CD4-positive, alpha-beta T cell treated with Interleukin-17A for 4 hours (primary cell): ENCODE data around the gene PKD1.

ENCODE experiments used
- DNase-seq: peaks from one replicate; pipeline ENCODE4 v3.0.0-alpha.2; 2020; ENCODE audit warnings: mixed read lengths

PKD1 gene

DNA sequence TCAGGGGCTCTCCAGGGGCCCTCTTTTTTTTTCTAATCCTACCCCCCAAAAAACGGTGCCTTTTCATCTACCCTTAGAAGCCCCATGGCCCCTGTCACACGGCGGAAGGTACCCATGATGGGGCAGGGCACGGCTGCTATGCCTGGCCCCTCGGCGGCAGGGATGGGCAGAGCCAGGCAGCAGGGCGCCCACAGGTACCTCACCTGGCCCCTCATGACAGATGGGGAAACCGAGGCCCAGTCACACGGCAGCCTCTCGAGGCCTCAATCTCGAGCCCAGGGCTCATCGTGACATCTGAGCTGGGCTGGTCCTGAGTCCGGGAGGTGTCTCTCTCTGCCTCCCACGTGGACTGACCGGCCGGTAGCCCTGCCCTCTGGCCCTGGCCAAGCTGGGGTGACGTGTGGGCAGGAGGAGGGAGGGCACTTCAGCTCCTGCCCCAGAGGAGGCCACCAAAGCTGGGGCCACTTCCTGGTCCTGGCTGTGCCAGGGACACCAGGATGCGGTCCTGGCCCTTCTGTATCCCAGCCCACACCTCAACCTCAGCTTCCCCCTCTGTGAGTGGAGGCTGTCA, 31.5 kb upstream of the PKD1 start:
- DNase-seq: no peak

DNA sequence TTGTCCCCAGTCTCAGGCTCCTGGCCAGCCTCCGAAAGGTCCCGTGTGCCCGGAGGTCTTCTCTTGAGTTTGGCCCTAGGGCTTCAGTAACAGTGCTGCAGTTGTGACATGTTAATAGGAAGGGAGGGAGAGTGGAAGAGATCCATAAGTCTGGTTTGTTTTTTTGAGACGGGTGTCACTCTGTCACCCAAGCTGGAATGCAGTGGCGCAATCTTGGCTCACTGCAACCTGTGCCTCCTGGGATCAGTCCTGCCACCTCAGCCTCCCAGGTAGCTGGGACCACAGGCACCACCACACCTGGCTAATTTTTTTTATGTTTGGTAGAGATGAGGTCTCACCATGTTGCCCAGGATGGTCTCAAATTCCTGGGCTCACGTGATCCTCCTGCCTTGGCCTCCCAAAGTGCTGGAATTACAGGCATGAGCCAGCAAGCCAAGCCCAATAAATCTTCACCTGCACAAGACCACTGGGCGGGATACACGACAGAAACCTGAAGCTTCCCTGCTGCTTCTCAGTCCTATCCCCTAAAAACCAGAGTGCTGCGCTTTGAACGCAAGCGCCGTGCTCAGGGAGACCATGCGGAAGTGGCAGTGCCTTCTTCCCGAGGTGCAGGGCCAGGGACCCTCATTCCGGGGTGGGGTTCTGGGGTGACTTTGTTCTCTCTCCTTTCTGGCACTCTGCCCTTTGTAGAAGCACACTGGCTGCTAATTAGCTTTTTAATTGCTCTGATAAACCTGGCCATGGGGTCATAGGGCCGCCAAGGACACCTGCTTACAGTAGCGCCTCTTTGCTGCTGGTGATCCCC, 30.8 kb upstream of the PKD1 start:
- no peak for DNase-seq

DNA sequence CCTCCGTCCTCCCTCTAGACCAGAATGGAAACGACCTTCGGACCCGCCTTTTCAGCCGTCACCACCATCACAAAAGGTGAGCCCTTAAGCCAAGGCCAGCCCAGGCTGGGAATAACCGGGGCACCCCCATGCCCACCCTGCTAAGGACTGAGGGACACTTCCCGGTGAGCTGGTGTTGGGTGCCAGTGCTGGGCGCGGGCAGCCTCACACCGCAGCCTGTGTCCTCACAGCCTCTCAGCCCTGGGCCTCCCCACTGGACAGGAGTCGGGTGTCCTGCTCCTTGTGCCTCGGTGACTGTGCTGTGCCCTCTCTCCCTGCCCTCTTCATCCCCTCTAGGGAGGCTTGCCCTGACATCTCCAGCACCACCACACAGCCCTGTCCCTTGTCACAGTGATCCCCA, 30.2 kb upstream of the PKD1 start:
- DNase-seq: no peak

DNA sequence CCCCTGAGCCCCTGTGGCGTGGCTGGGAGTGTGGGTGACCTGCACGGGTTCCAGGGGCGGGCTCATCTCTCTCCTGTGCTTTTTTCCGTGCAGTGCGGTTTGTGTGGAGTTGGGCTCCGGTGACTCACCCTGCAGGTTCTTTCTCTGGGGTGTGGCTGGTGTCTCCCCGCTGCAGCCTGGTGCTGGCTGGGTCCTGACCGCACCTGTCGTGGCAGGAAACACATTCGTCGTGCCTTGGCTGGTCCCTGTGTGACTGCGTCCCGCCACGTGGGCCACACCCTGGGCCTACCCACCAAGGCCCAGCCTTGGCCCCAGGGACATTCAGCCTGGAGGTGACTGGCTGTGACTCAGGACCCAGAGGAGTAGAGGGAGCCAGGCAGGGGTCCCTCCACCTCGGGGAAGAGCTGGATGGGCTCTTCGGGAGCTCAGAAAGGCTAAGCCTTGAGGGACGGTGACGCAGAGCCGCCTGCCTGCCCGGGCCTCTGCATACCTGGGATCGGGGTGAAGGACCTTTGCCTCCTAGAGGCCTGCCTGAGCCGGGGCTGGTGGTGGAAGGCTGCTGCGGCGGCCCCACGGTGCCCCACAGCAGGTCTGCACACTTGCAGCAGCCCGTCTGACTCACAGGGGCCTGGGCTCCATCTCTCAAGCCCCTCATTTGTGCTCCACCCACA, 27.6 kb upstream of the PKD1 start:
- peak; percentile 19 for DNase-seq

DNA sequence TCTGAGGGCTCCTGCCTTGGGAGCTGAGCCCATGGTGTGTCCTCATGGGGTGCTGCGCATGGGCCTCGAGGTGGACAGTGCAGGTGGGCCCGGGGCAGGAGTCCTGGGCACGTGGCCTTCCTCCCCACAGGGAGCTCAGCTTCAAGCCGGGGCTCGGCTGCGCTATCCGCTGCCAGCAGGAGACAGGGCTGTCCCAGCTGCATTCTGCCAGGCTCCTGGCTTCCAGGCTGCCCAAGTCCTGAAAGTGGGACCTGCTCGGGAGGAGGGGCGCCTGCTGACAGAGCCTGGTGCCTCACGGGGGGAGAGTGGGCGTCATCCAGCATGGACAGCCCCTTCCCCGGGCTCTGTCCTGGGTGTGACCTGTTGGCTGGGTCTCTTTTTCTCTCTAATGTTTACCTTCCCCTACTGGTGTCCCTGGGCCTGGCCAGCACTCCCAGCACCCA, 27.0 kb upstream of the PKD1 start:
- DNase-seq: no peak

DNA sequence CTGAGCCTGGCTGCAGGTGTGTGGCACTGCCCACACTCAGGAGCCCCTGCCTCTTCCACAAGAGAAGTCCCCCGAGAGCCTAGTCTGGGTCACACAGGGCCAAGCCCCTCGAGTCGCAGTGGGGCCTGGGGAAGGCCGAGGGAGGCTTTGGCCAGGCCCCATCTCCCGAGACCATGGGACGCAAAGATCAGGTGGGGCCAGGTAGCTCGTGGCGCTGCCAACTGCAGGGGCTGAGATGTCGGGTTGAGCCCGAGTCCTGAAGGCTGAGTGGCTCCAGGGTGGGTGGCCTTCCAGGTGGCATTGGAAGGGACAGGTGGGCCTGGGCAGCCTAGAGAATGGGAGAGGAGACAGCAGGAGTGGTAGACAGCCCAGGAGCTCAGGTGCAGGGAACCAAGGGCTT, 26.2 kb upstream of the PKD1 start:
- DNase-seq: no peak

DNA sequence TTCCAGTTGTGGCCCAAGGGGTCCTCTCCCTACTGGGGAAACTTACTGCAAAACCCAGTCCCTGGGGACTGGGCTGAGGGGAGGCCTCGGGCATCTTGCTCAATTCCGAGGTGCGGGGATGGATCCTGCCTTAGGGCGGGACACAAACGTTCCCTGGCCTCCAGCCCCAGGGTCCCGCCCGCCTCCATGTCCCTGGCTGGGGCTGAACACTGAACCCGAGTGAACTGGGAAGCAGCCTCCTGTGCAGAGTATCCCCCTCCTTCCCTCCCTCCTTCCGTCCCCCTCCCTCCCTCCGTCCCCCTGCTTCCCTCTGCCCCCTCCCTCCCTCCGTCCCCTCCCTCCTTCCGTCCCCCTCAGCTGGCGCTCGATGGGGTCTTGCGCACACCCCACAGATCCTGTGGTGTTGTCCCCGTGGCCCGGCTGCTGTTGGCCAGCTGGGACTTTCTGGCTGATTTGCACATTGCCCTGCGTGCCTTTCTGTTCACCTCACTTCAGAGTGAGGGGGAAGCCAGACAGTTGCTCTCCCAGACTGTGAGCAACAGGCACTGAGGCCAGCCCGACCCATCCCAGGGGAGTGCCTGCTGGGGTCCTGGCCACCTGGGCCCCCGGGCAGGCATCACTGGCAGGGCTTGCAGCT, 25.3 kb upstream of the PKD1 start:
- DNase-seq: no peak

DNA sequence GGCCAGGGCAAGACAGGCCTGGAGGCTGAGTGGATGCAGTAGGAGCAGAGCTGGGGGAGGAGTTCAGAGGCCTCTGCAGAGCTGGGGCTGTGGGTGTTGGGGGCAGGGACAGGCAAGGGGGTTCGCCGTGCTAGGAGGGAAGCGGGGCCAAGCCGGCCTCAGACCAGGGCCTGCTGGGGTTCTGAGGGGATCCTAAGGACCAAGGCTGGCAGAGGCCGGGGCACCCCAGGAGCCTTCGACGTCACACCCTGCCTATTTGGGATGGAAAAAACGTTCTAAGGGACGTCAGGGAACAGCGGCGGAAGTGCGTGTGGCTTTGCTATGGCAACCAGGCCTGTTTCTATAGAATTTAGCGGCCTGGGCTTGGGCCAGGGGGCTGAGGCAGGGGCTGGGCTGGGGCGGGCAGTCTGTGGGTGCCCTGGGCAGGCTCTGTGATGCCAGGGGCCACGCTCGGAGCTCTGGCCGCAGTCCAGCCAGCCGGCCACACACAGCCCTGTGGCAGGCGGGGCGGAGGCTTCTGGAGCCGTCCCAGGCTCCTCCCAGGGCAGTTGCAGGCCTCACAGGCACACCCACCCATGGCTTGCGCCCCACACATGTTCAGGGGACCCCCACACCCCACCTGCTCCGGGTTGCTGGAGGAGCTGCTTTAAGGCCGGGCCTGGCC, 23.6 kb upstream of the PKD1 start:
- no peak for DNase-seq

DNA sequence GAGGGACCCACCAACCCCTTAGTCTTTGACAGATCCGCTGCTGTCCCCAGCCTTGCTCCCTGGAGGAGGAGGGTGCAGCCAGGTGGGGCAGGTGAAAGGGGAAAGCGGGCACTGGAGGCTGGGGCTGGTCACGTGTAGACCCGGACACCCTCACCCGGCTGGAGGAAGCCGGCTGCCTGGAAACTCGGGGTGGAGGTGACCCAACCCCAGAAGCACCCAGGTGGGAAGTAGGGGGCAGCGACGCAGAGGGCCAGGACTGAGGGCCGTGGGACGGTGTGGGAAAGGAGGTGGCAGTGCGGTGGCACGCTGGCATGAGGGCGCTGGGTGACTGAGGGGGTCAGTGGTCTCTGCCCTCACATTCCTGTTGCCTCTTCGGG, 22.6 kb upstream of the PKD1 start:
- no peak for DNase-seq

DNA sequence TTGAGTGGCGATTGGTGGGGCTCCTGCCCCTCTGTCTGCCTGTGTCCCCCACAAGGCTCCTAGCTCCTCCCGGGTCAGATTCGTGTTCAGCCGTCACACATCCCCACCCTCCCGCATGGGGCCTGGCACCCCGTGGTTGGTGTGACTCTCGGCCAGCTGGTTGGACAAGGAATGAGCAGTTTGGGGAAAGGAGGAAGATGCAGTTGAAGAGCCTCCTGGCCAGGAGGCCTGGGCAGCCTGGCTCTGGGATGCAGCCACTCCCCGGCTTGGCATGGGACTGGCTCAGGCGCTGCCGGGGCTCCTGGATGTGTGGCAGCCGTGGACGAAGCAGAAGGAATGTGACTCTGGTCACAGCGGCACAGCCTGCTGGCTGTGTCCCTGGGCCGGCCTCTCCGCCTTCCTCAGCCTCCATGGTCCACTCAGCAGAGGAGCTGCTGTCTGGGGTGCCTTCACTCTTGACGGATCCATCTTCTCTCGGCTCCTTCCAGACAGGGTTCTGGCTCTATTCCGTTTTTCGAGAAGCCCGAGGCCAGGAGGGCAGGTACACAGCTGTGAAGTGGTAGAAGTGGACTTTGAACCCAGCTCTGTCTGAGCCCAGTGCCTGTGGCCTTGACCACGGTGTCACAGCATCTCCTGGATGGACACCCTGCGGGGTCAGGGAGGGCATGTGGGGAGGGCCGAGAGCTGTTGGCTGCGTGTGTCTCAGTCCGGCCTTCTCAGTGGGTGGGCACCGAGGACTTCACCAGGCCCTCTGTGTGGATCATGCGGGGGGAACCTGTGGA, 22.0 kb upstream of the PKD1 start:
- no peak for DNase-seq

DNA sequence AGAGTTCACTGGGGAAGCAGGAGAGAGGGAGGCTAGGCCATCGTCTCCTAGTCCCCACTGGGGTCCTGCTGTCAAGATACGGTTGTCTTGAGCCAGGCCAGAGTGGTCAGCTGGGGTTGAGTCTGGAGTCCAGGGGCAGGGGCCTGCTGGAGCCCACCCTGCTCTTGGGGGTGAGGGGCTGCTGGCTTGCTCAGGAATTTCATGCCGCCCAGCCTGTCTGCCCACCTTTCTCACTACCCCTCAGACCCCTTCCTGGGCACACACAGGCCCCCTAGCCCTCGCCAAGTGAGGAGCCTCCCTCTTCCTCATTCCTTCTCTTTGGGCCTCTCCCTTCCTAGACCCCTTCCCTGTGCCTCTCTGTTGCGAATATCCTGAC, 21.1 kb upstream of the PKD1 start:
- no peak for DNase-seq

DNA sequence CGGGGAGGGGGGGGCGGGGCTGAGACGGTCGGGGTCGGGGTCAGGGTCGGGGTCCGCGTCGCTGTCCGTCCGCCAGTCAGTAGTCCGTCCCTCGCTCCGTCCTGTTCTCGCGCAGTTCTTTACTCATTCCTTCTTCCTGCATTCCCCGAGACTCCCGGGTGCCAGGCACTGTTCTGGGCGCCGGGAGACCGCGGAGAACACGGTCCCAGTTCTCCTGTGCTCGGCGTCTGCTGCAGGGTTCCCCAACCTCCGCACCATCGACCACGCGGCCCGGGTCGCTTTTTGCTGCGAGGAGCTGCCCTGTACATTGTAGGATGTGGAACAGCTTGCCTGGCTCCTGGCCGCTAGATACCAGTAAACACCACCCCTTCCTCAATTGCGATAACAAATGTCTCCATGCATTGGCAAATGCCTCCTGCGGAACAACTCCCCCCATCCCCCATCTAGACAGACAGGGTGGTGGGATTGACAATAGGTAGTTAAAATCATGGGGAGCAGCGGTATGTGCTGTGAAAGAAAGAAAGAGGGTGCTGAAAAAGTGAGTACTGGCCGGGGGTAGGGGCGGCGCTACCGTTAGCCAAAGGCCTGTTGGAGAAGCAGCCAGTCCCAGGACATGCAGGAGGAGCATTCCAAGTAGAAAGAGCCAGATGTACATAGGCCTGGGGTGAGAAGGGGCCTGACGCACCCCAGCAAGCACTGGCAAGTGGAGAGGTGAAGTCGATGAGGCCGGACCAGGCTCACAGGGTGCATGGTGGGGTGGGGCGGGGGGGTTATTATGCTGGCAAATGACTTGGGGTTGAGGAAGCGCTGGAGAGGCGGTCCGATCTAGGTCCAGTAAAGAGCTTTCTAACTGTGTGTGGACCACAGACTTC, 20.5 kb upstream of the PKD1 start:
- DNase-seq: peak; percentile 22

DNA sequence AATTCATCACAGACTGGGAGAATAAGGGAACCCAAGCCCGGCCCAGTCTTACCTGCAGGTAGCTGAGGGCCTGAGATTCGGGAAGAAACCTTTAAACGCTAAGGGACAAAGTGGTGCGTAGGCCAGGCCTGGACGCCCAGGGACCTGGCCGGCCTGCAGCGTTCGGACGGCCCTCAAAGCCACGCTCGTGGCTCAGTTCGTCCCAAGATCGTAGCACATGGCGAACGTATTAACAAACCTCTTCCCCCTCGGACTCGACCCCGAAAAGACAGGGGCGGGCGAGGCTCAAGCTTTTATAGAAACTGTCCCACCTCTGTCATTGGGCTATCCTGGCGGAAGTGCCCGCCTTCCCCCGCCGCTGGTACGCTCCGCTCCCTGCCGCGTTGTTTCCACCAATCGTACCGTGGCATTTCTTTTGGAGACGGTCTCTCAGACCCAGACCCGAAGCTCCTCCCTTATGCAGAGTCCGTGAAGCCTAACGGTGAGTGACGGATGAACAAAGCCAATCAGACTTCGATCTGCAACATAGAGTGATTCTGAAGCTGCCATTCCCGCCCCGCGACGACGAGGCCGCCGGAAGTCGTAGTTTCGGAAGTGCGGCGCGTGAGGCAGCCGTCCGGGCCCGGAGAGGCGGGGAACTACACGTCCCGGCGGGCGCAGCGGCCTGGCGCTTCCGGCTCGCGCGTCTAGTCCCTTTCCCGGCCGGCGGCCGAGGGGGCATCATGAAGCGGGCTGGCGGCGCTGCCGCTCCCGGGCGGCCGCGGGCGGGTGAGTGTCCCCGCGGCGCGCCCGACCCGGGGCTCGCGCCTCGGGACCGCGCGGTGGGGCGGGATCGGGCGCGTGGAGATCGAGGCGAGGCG, 19.6 kb upstream of the PKD1 start, which contains the start of gene TRAF7:
Gene TRAF7, plus strand, starts transcription at position 692 of the 860 bp plus-strand sequence. CDS start 8,139 bp downstream, outside the sequence.
- peak; percentile 97 for DNase-seq

DNA sequence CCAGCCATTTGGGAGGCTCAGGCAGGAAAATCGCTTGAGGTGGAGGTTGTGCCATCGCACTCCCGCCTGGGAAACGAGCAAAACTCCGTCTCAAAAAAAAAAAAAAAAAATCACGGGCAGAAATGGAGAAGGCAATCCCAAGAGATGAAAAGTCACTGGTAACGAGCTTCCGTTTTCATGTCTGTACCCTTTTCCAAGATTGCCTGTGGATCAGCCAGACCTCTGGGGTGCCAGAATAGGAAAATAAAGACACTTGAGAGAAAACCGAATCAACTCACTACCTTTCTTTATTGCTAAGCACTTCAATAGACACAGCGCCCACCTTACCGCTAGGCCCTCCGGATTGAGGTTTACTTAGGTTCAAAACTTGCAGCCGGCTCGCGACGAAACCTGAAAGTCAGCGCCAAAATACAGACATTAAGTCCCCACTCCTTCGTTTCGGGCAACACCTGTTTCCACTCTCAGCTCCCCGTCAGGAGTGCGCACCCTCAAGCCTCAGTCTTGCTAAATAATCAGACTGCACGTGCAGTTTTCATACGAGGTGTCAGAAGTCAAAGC, 18.9 kb upstream of the PKD1 start:
- peak; percentile 42 for DNase-seq

DNA sequence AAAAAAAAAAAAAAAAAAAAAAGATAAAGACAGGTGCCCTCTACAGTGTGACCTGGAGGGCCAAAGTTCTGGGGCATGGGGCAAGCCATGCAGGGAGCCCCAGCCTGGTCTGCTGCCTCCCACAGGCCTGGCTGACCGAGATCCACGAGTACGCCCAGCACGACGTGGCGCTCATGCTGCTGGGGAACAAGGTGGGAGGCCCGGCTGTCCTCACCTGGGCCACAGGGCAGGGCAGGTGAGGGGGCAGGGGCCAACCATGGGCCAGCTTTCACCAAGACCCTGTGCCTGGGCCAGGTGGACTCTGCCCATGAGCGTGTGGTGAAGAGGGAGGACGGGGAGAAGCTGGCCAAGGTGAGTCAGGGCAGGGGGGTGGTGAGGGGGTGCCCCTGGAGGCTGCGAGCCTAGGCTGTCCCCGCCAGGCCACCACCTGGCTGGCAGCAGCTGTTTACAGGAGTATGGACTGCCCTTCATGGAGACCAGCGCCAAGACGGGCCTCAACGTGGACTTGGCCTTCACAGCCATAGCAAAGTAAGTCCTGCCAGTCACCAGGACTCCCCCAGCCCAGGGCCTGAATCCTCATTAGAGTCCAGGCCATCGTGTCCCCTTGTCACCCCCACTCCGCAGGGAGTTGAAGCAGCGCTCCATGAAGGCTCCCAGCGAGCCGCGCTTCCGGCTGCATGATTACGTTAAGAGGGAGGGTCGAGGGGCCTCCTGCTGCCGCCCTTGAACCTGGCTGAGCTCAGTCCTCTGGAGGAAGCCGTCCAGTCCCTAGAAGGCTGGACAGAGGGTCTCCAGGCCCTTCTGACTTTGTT, 17.2 kb upstream of the PKD1 start:
- no peak for DNase-seq

DNA sequence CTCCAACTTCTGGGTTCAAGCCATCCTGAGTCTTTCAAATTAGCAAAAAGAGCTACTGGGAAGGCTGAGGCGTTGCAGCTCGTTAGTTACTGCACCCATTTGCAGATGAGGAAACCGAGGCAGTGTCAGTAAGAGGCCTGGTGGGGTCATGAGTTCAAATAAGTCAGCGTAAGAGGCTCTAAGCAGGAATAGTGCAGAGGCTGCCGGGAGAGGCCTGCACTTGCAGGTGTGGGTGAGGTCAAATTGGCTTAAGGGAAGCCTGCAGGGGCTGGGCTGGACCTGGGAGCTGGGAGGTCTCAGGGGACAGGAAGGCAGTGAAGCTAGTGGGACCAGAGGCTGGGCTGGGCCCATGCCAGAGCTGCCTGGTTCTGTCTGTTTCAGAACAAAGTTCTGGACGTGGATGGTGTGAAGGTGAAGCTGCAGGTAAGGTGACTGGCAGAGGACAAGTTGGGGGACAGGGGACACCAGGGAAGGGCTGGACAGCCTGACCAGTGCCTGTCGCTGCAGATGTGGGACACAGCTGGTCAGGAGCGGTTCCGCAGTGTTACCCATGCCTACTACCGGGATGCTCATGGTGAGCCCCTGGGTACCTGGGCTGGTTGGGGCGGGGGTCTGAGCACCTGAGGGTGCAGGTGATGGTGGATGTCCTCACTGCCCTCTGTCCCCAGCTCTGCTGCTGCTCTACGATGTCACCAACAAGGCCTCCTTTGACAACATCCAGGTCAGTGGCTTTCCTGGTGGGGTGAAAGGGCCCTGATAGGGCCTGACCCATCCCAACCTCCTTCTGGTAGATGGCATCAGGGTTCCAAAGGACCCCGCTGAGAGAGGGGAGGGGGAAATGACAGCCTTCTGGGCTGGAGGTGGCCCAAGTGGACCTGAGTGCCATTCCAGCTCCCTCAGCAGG, 15.7 kb upstream of the PKD1 start:
- no peak for DNase-seq

DNA sequence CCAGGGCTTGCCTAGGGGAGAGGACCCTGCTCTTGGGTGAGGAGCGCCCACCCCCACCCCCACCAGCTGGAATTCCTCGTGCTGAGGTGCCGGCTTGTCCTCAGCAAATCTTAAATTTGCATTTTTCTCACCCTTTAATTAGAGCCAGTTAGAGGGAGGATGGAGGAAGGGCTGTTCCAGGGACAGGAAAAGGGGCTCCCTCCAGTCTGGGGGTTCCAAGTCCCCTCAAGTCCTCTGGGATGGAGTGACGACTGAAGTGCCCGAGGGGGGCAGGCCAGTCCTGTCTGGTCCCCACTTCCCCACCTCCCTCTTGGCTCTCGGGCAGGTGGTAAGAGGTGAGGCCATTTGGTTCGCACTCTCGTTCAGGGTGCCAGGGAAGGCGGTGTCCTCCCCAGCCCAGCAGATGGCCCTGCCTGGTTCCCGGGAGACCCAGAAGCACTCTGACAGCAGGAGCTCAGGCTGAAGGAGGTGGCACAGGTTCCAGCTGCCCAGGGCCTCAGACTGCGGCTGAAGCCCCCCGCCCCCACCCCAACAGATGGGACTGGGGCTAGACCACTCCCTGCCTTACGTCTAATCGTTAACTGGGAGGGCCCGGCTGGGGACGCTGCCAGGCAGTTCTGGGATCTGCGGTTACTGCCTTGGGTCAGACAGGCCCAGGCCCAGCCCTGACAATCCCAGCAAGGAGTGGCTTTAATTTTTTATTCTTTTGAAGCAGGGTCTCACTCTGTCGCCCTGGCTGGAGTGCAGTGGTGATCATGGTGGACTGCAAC, 14.9 kb upstream of the PKD1 start:
- DNase-seq: no peak
